HG03521 (cell line): ENCODE results near the gene ZNF549.
A peak's percentile ranks its signal among the peaks of the same experiment; 100 is the strongest.
"Not testable (repeated sequence)": the region's sequence is repeated elsewhere in the genome, so short reads cannot be mapped to it uniquely, and the experiment has no call there.

ENCODE experiments used
- ATAC-seq: cut with Tn5 transposase; IDR thresholded peaks from one replicate; pipeline ENCODE4 v1.9.1; 2021; ENCODE audit warnings: mild to moderate bottlenecking, moderate library complexity; ENCODE audit not compliant: unreplicated experiment

The ZNF549 gene

DNA sequence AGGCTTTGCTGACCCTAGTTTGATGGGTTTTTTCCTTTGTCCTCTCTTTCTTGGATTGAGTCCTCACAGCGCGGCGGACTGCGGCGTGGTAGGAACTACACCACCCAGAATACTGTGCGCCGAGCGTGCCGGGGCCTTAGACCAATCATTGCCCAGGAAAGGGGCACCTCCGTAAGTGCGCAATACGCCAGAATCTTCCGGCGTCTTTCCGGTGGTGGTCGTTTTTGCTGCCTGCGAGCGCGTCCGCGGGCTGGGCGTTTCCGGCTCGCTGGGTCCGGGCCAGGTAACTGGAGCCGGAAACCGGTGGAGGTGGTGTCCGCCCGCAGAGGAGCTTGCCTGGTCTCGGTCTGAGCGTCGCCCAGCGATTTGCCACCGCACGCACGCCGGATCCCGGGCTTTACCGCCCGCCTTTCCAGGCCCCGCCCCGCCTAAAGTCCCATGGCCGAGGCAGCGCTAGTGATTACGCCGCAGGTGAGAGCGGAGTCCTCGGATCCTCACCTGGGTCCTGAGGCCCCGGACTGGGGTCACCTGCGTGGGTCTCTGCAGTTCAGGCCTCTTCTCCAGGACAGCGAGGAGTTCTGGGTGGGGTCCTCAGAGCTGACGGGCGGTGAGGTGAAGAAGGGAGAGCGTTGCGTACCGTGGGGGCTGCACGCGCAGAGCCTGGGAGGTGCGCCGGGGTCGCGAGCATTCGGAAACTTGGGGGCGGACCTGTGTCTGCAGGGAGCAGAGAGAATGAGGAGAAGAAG is at the start of gene ZNF549:
ZNF549 (plus strand) TSS at position 221 of the 746 bp plus-strand sequence; CDS start at position 439, 218 bp downstream.
- ATAC-seq = peak; percentile 98

GRCh38 chr19:57487477-57488298 is 39.5 kb upstream of the ZNF549 start, which contains the start of gene ZNF419:
Gene ZNF419, plus strand, starts transcription at chr19:57487750. Its CDS starts 201 bp downstream, at chr19:57487951.
- ATAC-seq = peak; percentile 86

DNA sequence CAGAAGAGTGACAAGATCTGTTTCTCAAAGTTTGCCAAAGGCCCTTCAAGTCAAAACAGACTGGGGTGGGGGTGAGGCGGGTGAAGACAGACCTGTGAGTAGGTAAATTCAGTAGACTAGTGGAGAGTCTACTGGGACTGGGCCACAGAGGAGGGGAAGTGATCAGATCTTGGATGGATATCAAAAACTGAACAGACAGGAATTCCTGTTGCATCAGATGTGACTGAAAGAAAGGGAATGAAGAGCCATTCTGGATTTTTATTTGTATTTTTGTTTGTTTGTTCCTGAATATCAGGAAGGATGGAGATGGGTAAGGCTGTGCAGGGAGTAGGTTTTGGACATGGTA is 38.9 kb upstream of the ZNF549 start:
- not testable (repeated sequence) for ATAC-seq

DNA sequence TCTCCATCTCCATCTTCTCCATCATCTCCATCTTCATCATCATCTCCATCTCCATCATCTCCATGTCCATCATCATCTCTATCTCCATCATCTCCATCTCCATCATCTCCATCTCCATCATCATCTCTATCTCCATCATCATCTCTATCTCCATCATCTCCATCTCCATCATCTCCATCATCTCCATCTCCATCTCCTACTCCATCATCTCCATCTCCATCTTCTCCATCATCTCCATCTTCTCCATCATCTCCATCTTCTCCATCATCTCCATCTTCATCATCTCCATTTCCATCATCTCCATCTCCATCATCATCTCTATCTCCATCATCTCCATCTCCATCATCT is 27.9 kb upstream of the ZNF549 start:
- ATAC-seq = not testable (repeated sequence)

GRCh38 chr19:57499680-57500395 is 27.3 kb upstream of the ZNF549 start, which contains the start of gene ZNF773:
Gene ZNF773, plus strand, starts transcription at chr19:57499938. Its CDS starts 143 bp downstream, at chr19:57500081.
- peak; percentile 96 for ATAC-seq

DNA sequence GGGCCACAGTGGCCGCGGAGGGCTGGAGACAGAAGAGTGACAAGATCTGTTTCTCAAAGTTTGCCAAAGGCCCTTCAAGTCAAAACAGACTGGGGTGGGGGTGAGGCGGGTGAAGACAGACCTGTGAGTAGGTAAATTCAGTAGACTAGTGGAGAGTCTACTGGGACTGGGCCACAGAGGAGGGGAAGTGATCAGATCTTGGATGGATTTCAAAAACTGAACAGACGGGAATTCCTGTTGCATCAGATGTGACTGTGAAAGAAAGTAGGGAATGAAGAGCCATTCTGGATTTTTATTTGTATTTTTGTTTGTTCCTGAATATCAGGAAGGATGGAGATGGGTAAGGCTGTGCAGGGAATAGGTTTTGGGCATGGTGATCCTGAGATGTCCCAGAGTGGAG is 26.8 kb upstream of the ZNF549 start:
- ATAC-seq = not testable (repeated sequence)

DNA sequence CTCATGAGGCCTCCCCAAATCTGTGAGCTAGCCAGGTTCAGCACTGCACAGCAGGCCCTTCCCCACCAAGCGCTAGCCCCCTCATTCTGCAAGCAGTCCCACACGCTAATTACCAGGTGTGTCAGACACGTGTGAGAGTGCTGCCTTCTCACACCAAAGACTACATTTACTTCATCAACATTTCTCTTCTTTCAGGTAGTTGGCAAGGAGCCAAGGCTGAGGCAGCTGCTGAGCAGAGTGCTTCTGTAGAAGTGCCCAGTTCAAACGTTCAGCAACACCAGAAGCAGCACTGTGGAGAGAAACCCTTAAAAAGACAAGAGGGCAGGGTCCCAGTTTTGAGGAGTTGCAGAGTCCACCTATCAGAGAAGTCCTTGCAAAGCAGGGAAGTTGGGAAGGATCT is 21.0 kb upstream of the ZNF549 start:
- no peak for ATAC-seq

- ATAC-seq = no peak
These were observed 15.7 kb upstream of the ZNF549 start for GRCh38 chr19:57511484-57511883.

DNA sequence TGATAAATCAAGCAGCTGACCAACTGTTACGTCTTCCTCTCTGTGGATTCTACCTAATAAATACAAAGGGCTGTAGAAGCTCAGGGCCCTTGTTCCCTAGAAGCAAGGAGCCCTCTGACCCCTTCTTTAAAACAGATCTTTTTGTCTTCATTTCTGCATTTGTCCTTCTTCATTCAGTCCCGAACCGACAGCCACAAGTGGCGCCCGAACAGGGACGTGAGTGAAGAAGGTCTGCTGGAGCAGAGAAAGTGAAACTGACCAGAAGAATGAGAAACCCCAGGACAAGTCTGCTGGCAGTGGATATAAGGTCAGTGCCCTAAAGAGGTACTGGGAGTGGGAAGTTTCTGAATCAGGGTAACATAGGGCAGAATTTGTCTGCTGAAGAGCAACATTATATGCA is 14.3 kb upstream of the ZNF549 start:
- no peak for ATAC-seq

GRCh38 chr19:57515255-57515654 is 11.9 kb upstream of the ZNF549 start:
- no peak for ATAC-seq

DNA sequence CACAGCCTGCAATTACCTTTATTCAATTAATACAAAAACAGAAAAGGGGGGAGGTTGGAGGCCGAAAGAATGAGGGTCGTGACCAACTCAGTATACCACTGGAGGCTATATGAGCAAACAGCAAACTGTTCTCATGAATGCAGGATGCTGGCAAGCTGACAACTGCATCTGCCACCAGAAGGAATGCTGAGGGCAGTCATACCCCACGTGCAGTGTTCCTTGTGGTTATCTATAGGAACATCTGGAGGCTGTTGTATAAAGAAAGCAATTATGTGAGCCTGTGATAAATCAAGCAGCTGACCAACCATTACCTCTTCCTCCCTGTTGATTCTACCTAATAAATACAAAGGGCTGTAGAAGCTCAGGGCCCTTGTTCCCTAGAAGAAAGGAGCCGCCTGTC is 9.1 kb upstream of the ZNF549 start:
- not testable (repeated sequence) for ATAC-seq

DNA sequence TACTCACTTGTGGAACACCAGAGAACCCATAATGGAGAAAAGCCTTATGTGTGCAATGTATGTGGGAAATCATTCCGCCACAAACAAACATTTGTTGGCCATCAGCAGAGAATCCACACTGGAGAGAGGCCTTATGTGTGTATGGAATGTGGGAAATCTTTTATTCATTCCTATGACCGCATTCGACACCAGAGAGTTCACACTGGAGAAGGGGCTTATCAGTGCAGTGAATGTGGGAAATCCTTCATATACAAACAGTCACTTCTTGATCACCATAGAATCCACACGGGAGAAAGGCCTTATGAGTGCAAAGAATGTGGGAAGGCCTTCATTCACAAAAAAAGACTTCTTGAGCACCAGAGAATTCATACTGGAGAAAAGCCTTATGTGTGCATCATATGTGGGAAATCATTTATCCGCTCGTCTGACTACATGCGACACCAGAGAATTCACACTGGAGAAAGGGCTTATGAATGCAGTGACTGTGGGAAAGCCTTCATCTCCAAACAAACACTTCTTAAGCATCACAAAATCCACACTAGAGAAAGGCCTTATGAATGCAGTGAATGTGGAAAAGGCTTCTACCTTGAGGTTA is 10.9 kb downstream of the ZNF549 start:
- ATAC-seq = no peak

DNA sequence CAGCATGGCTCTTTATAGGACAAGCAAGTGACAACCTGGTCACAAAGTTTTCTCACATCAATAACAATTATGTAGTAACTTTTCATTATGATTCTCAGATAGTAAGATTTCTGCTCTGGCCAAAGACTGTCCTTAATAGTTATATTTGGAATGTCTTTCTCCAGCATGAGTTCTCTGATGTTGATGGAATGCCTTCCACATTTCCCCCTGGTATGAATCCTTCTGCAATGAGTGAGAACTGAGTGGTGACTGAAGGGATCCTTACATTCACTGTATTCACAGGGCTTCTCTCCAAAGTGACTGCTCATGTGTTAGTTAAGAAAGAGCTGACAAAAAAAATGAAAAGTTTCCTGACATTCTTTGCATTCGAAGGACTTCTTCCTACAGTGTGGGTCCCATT is 19.4 kb downstream of the ZNF549 start:
- ATAC-seq = no peak

GRCh38 chr19:57552432-57552831 is 25.3 kb downstream of the ZNF549 start:
- ATAC-seq = no peak

GRCh38 chr19:57557659-57558058 is 30.5 kb downstream of the ZNF549 start:
- ATAC-seq = no peak

GRCh38 chr19:57558525-57558924 is 31.4 kb downstream of the ZNF549 start:
- no peak for ATAC-seq

- peak; percentile 15 for ATAC-seq
These were observed 31.9 kb downstream of the ZNF549 start for GRCh38 chr19:57559008-57559403.

GRCh38 chr19:57559404-57560025 is 32.4 kb downstream of the ZNF549 start, which contains the start of gene ZNF550:
Gene ZNF550, minus strand, starts transcription at chr19:57559863. Its CDS starts 181 bp downstream, at chr19:57559682.
- peak; percentile 89 for ATAC-seq

DNA sequence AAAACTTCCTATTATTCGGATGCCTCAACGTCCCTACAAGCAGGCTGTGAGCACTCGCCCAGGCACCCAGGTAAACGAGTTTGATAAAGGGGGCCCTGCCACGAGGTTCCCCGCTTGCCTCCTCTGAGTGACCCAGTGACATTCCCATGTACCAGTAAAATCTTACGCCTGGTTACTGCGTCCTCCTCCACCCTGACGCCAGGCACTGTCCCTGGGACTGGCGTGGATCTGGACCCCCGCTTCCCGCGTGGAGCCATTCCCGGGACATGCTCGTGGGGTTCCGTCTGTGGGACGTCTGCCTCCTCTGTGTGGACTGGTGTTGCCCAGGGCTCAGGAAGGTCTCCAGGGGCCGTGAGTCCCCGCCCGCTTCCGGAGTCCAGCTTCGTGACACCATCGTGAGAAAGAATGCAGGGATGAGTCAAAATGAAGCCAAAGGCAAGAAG is 32.9 kb downstream of the ZNF549 start:
- ATAC-seq = peak; percentile 16

DNA sequence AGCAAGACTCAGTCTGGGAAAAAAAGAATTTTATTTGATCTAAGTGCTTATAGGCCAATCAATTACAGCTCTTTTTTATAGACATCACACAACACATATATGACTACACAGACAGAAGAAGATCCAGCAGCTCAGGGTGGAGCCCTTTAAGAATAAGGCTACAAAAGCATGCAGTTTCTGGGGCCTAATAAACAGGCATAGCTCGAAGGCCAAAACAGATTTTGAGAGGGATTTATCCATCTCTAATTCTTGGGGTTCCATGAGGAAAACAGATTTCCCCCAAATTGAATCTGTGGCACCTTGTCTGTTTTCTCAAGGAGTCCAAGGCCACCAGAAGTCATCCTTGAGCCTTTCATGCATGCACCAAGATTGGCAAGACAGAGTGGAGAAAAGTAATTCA is 36.4 kb downstream of the ZNF549 start:
- ATAC-seq = no peak
